Endothelial cell of umbilical vein (primary cell): ENCODE measurements around the gene UNC119B. TPM values are rescaled to one million over a fixed set of nuclear protein-coding genes. Genes with fewer than 3 reads are reported as not detected.

Experiments used
- BruUV-seq: library from RNA; stranded (reverse); fragments of 400-500 nt; replicated peaks from 2 replicates; lab custom pipeline; 2021; lab: Mats Ljungman, UMichigan
- CTCF ChIA-PET: fragments of 300-600, 350-600 bp; sonication (Branson Sonifier 250); formaldehyde crosslinking; loops from one replicate; lab custom pipeline; 2021; ENCODE audit warnings: antibody characterized with exemption, inconsistent platforms; lab: Charles Lee
- POLR2A ChIA-PET: fragments of 300-600, 350-600 bp; sonication (Branson Sonifier 250); formaldehyde crosslinking; loops from one replicate; lab custom pipeline; 2021; ENCODE audit warnings: antibody characterized with exemption, inconsistent platforms; lab: Charles Lee
- DNase-seq: peaks from one replicate; pipeline ENCODE4 v3.0.0-alpha.2; 2011; ENCODE audit warnings: low read depth, low spot score
- FAIRE-seq: peaks from 2 replicates; lab custom pipeline; 2011; peaks lifted over from hg19 to GRCh38; lab: Jason Lieb, UNC
- H2AFZ ChIP-seq: 2 replicates; pipeline ENCODE4 v1.6.0; 2012; ENCODE audit warnings: low read depth, low read length, control low read depth, inconsistent platforms
- H3K27ac ChIP-seq: 2 replicates; pipeline ENCODE4 v1.5.1; 2011; ENCODE audit warnings: low read depth, mild to moderate bottlenecking, control low read depth, low read length, moderate library complexity; ENCODE audit not compliant: insufficient read depth
- H3K27me3 ChIP-seq, 2 experiments: 2 replicates each; pipeline versions ENCODE4 v1.6.0 to v1.6.1; 2011; ENCODE audit warnings: low read length in 2 of 2, mixed read lengths in 1 of 2; ENCODE audit not compliant: control insufficient read depth in 2 of 2, insufficient read depth in 2 of 2
- H3K36me3 ChIP-seq, 2 experiments: 2 replicates in 1 of 2; 3 replicates in 1 of 2; pipeline ENCODE4 v1.5.1; 2011; ENCODE audit warnings: low read length in 2 of 2, mild to moderate bottlenecking in 1 of 2, moderate library complexity in 1 of 2; ENCODE audit not compliant: control insufficient read depth in 2 of 2, insufficient read depth in 2 of 2; ENCODE audit errors: extremely low read depth in 1 of 2
- H3K4me1 ChIP-seq: 3 replicates; pipeline ENCODE4 v1.5.1; 2011; ENCODE audit warnings: mild to moderate bottlenecking, low read length; ENCODE audit not compliant: control insufficient read depth, insufficient read depth; ENCODE audit errors: extremely low read depth
- H3K4me2 ChIP-seq: 2 replicates; pipeline ENCODE4 v1.6.1; 2011; ENCODE audit warnings: low read length, control low read depth, mixed read lengths; ENCODE audit not compliant: insufficient read depth
- H3K4me3 ChIP-seq, 3 experiments: fragments of 200-600 bp in 1 of 3; sonication (generic), shearing (Covaris generic) in 1 of 3; replicated peaks in 1 of 3; 2 replicates each; pipeline ENCODE4 v1.5.1; 2011 to 2016; ENCODE audit warnings: control low read depth in 3 of 3, low read length in 3 of 3, mild to moderate bottlenecking in 2 of 3, inconsistent platforms in 1 of 3, low read depth in 1 of 3, moderate library complexity in 1 of 3; ENCODE audit not compliant: insufficient read depth in 1 of 3
- H3K79me2 ChIP-seq: 2 replicates; pipeline ENCODE4 v1.6.0; 2012; ENCODE audit warnings: low read length, inconsistent platforms; ENCODE audit not compliant: control insufficient read depth, insufficient read depth
- H3K9ac ChIP-seq: replicated peaks from 2 replicates; pipeline ENCODE3; 2011; ENCODE audit warnings: low read length, control low read depth; ENCODE audit not compliant: insufficient read depth; ENCODE audit errors: extremely low read depth
- H3K9me1 ChIP-seq: replicated peaks from 3 replicates; pipeline ENCODE4 v1.6.0; 2011; ENCODE audit warnings: mild to moderate bottlenecking, low read length; ENCODE audit not compliant: control insufficient read depth, insufficient read depth; ENCODE audit errors: extremely low read depth
- H3K9me3 ChIP-seq: replicated peaks from 2 replicates; pipeline ENCODE4 v1.5.1; 2012; ENCODE audit warnings: low read length, inconsistent platforms; ENCODE audit not compliant: control insufficient read depth, insufficient read depth
- H4K20me1 ChIP-seq: replicated peaks from 2 replicates; pipeline ENCODE3; 2011; ENCODE audit warnings: mild to moderate bottlenecking, low read length; ENCODE audit not compliant: control insufficient read depth, insufficient read depth; ENCODE audit errors: extremely low read depth
- CTCF ChIP-seq, 2 donors: IDR thresholded peaks; 1 replicate in 1 of 2; 2 replicates in 1 of 2; pipeline ENCODE4 v1.5.1; 2011; ENCODE audit warnings: low read length in 2 of 2, mild to moderate bottlenecking in 2 of 2, moderate library complexity in 2 of 2, control low read depth in 1 of 2, inconsistent platforms in 1 of 2, low read depth in 1 of 2; ENCODE audit not compliant: insufficient read depth in 1 of 2; ENCODE audit errors: extremely low read depth in 1 of 2
- EZH2 ChIP-seq: IDR thresholded peaks from 2 replicates; pipeline ENCODE4 v1.6.1; 2012; ENCODE audit warnings: borderline replicate concordance, low read depth, mild to moderate bottlenecking, moderate library complexity, low read length, inconsistent platforms; ENCODE audit not compliant: severe bottlenecking
- FOS ChIP-seq: IDR thresholded peaks from 2 replicates; pipeline ENCODE4 v1.6.1; 2011; ENCODE audit warnings: mild to moderate bottlenecking, low read length, moderate library complexity, borderline replicate concordance; ENCODE audit not compliant: insufficient read depth
- GATA2 ChIP-seq: IDR thresholded peaks from 2 replicates; pipeline ENCODE4 v1.7.0; 2011; ENCODE audit warnings: low read depth, mild to moderate bottlenecking, moderate library complexity, mixed read lengths, low read length; ENCODE audit not compliant: insufficient read length, insufficient read depth
- JUN ChIP-seq: IDR thresholded peaks from 2 replicates; pipeline ENCODE4 v1.6.1; 2011; ENCODE audit warnings: borderline replicate concordance, low read depth; ENCODE audit not compliant: insufficient read length, insufficient read depth
- MAX ChIP-seq: IDR thresholded peaks from 2 replicates; pipeline ENCODE4 v1.6.1; 2011; ENCODE audit not compliant: insufficient read depth, insufficient read length
- MYC ChIP-seq: IDR thresholded peaks from one replicate; pipeline ENCODE4 v1.6.1; 2011; ENCODE audit warnings: mild to moderate bottlenecking, low read depth, low read length
- POLR2A ChIP-seq: IDR thresholded peaks from 2 replicates; pipeline ENCODE4 v1.6.1; 2012; ENCODE audit warnings: low read depth, mild to moderate bottlenecking, control low read depth, low read length
- POLR2AphosphoS5 ChIP-seq: IDR thresholded peaks from 2 replicates; pipeline ENCODE4 v1.6.1; 2012; ENCODE audit warnings: low read depth, mild to moderate bottlenecking, control low read depth, low read length, moderate library complexity; ENCODE audit not compliant: insufficient read depth
- dilution Hi-C: fragments of 300-500 bp; cut with MboI; formaldehyde crosslinking; loops from one replicate; pipeline ENCODE4 v1.15.0; 2019; ENCODE audit warnings: low sequenced_read_pairs; ENCODE audit not compliant: extremely low pct_ligation_motif_present
- intact Hi-C: fragments of 100-400 bp; cut with micrococcal nuclease; formaldehyde crosslinking; loops from one replicate; pipeline ENCODE4 v1.10.0; 2022
- polyA plus RNA-seq, 4 experiments: library from polyadenylated mRNA; depleted of rRNA in 3 of 4; stranded (reverse) in 3 of 4; unstranded in 1 of 4; fragments of >200 nt; gene quantifications; 2 replicates each; pipeline versions ENCODE4 v1.2.1 to v1.2.3, GENCODE V29; 2011 to 2012; ENCODE audit warnings: missing spikeins in 1 of 4
- total RNA-seq: library from RNA; stranded (reverse); gene quantifications from 2 replicates; pipeline ENCODE4 v1.2.3, GENCODE V29; 2021

UNC119B gene
- total and polyA plus RNA-seq, 2 donors (not counting 3 experiments of a cell fraction or from before 2014, with no cell fraction given) = 23.1 to 33.7 TPM

GRCh38 chr12:120738252-120739030 lies 28.2 kb downstream of the UNC119B start:
- POLR2A ChIA-PET = no interaction called here
- no TSS peak for BruUV-seq
- no peak overlapping the region for H2AFZ ChIP-seq

More at GRCh38 chr12:120738252-120739030, 28.2 kb downstream of the UNC119B start:
- Histone ChIP-seq H3K9me1 (no peaks in the 10 kb centered on the region), H3K9me3 (no peaks in the 10 kb centered on the region), H3K4me3 (no peak overlapping the region), H3K36me3 (no peaks in the 10 kb centered on the region), H4K20me1 (no peaks in the 10 kb centered on the region), H3K79me2 (no peaks in the 10 kb centered on the region), H3K4me1 (no peaks in the 10 kb centered on the region), H3K27me3 (no peaks in the 10 kb centered on the region), H3K27ac (no peak overlapping the region), H3K9ac (no peak overlapping the region), H3K4me2 (no peak overlapping the region)
- DNase-seq (no peak), FAIRE-seq (no peak)
- intact Hi-C loops = loop anchor here (1.0 kb wide), 1 partner anchor 233 kb away; no protein-coding TSS in a partner anchor
- TF ChIP-seq POLR2A (no peak), MAX (no peak), FOS (no peak), CTCF (IDR thresholded peaks at IDR 0.05; ENCODE audit: extremely low read depth in 1 of 2, insufficient read depth in 1 of 2, low read depth in 1 of 2, low read length in 2 of 2) (no peak), MYC (no peak), JUN (no peak), GATA2 (no peak), POLR2AphosphoS5 (no peak), EZH2 (no peak)
- CTCF ChIA-PET = interaction anchor here (1.4 to 3.0 kb wide), 5 partner anchors 9 to 234 kb away, joined by 3 to 39 read pairs (median 3); no protein-coding TSS in a partner anchor
- dilution Hi-C loops = no loop called here
